T-helper 9 cell (primary cell): ENCODE measurements around the gene RRAGD.

Source experiments
- DNase-seq: peaks from one replicate; pipeline ENCODE4 v3.0.0-alpha.2; 2020

Gene RRAGD

DNA sequence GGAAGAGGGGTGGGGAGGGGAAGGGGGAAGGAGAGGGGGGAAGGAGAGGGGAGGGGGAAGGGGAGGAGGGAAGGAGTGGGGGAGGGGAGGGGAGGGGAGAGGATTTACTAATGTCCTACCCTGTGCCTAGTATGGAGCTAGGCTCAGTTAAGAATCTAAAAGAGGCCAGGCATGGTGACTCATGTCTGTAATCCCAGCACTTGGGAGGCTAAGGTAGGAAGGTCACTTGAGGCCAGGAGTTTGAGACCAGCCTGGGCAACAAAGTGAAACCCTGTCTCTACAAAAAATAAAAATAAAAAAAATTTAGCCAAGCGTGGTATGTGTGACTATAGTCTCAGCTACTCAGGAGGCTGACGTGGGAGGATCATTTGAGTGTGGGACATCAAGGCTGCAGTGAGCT lies 72.5 kb downstream of the RRAGD start:
- DNase-seq = no peak

DNA sequence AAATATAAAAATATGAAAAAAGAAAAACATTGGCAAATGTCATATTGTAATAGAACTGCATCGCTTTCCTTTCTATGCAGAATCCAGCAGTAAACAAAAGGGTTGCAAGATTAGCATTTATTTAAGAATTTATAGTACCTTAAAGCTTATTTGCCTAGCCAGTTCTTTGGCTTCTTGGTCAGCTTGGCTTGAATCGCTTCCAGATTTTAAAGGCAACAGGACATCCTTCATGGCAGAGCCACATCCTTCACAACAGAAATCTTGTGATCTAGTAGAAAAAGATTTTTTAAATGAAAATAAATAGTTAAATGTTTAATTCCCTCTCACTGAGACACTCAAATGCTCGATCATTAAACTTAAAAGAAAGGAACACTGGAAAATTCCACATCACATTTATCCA lies 76.9 kb downstream of the RRAGD start:
- DNase-seq = no peak

GRCh38 chr6:89330910-89331309 lies 81.2 kb downstream of the RRAGD start:
- DNase-seq = no peak

- DNase-seq = no peak
These were observed 83.1 kb downstream of the RRAGD start for GRCh38 chr6:89328976-89329375.

GRCh38 chr6:89324304-89324703 lies 87.8 kb downstream of the RRAGD start:
- no peak for DNase-seq

DNA sequence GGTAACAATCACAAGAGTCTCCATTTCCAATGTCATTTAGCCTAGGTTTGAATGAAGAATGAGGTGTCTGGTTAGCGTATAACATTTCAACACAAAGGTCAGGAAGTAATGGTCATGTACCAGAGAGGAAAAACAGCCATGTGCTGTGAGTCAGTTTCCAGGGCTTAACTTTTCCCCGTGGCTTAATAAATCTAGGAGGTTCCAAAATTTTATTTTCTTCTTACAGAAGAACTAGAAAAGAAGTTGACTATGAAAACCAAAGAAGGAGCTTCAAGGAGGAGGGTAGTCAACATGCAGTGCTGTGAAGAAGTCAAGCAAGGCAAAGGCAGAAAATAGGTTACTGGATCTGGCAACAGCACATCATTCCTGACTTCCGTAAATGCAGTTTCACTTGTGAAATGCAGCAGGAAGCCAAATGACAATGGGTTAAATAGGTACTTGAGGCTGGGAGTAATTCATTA lies 88.5 kb downstream of the RRAGD start:
- DNase-seq = no peak

GRCh38 chr6:89321131-89321970 lies 90.7 kb downstream of the RRAGD start:
- no peak for DNase-seq

GRCh38 chr6:89320012-89320559 lies 92.0 kb downstream of the RRAGD start:
- no peak for DNase-seq

GRCh38 chr6:89317067-89317466 lies 95.0 kb downstream of the RRAGD start:
- DNase-seq = no peak

GRCh38 chr6:89315249-89315885 lies 96.7 kb downstream of the RRAGD start, which contains the start of gene GABRR2:
GABRR2 (minus strand) TSS chr6:89315299; CDS start chr6:89315165, 134 bp downstream.
- no peak for DNase-seq

GRCh38 chr6:89314692-89315091 lies 97.4 kb downstream of the RRAGD start:
- no peak for DNase-seq
